ENCODE data around the gene TMEM233. TPM values are rescaled to one million over a fixed set of nuclear protein-coding genes. Genes with fewer than 3 reads are reported as not detected.

TMEM233 gene
- total and polyA plus RNA-seq, 10 of the 15 experiments (the other 5 are each of a cell fraction or from before 2014, with no cell fraction given): not detected

DNA sequence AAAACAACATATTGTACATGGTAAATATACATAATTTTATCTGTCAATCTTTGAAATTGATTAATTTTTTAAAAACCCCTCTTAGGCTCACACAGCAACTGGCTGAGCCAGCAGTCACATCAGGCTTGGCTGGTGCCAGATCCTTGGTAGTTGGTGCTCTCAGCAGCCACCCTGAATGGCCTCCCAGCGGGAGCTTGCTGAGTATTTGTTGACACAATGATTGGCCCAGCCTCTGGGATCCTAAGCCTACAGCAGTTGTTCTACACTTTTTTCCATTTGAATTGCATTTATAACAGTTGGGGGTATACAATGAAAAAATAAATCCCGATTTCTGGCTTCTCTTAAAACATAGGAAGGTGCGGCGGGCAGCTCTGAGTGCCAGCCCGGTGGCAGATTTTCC is 85.5 kb downstream of the TMEM233 start (continued):
- TF ChIP-seq, protein P1, sequence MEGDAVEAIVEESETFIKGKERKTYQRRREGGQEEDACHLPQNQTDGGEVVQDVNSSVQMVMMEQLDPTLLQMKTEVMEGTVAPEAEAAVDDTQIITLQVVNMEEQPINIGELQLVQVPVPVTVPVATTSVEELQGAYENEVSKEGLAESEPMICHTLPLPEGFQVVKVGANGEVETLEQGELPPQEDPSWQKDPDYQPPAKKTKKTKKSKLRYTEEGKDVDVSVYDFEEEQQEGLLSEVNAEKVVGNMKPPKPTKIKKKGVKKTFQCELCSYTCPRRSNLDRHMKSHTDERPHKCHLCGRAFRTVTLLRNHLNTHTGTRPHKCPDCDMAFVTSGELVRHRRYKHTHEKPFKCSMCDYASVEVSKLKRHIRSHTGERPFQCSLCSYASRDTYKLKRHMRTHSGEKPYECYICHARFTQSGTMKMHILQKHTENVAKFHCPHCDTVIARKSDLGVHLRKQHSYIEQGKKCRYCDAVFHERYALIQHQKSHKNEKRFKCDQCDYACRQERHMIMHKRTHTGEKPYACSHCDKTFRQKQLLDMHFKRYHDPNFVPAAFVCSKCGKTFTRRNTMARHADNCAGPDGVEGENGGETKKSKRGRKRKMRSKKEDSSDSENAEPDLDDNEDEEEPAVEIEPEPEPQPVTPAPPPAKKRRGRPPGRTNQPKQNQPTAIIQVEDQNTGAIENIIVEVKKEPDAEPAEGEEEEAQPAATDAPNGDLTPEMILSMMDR (IDR thresholded peaks at IDR 0.05 in 2 of 3, conservative IDR thresholded peaks at IDR 0.05 in 1 of 3; ENCODE audit: control insufficient read depth in 2 of 3, extremely low read depth in 1 of 3, insufficient read depth in 1 of 3, low read depth in 3 of 3, low read length in 3 of 3): no peak
- TF ChIP-seq, protein P2, sequence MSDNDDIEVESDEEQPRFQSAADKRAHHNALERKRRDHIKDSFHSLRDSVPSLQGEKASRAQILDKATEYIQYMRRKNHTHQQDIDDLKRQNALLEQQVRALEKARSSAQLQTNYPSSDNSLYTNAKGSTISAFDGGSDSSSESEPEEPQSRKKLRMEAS (IDR thresholded peaks at IDR 0.05; ENCODE audit: low read depth, low read length): no peak
- no peak for TF ChIP-seq RAD51 (IDR thresholded peaks at IDR 0.05)
- TF ChIP-seq SMAD5 (IDR thresholded peaks at IDR 0.05; ENCODE audit: low read depth): no peak

DNA sequence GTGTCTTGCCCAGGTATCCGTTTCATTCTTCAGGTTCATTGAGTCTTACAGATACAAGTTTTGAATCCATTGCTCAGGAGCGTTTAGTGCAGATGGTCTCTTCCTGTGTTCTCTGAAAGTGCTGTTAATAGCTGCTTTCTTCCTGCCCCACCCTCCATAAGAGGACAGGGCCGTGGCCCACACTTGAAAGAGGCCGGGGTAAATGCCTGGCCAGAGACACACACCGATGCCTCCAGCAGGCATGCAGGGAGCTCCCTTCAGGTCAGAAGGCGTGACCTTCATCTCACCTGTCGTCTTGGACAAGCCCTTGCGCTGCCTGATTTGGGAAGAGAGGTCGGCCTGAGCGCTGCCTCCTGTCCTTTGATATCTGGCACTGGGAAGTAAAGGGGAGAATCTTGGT is 85.9 kb downstream of the TMEM233 start:
- Histone ChIP-seq H3K4me1 (ENCODE audit: control insufficient read depth, insufficient read depth, low read length) (peaks cover 20% of the 10 kb centered on the region), H3K79me2 (ENCODE audit: control insufficient read depth, insufficient read depth, low read length) (no peaks in the 10 kb centered on the region), H3K36me3 (ENCODE audit: control insufficient read depth in 2 of 2, insufficient read depth in 2 of 2, low read length in 1 of 2) (peaks cover 30 to 32% of the 10 kb centered on the region in 2 experiments), H3K4me3 (no peak overlapping the region), H3K9me3 (replicated peaks; ENCODE audit: control insufficient read depth, insufficient read depth, low read length) (no peaks in the 10 kb centered on the region), H3K4me2 (ENCODE audit: control insufficient read depth, insufficient read depth) (no peak overlapping the region), H3K9ac (ENCODE audit: control insufficient read depth, insufficient read depth, low read length) (no peak overlapping the region), H4K20me1 (ENCODE audit: control insufficient read depth, insufficient read depth) (no peaks in the 10 kb centered on the region), H2AFZ (ENCODE audit: control insufficient read depth, low read depth, low read length) (no peak overlapping the region), H3K27me3 (replicated peaks in 1 of 2; ENCODE audit: control insufficient read depth in 2 of 2, insufficient read depth in 2 of 2, low read length in 1 of 2) (no peaks in the 10 kb centered on the region), H3K27ac (ENCODE audit: control insufficient read depth, insufficient read depth) (no peak overlapping the region)
- ChIA-PET CTCF (interaction anchor here (1.7 to 8.6 kb wide), 2 partner anchors 9 to 101 kb away, joined by 7 to 91 read pairs; partner anchors contain the start of gene PRKAB1), RAD21 (ENCODE audit: unreplicated experiment) (interaction anchor here (5.0 kb wide), 1 partner anchor 10 kb away, joined by 41 read pairs; the partner anchor contains the start of gene PRKAB1), POLR2A (interaction anchor here (3.9 kb wide), 1 partner anchor 10 kb away, joined by 54 read pairs; the partner anchor contains the start of gene PRKAB1), SMC1A (ENCODE audit: uncharacterized antibody, unreplicated experiment) (interaction anchor here (5.7 kb wide), 1 partner anchor 9 kb away, joined by 83 read pairs; the partner anchor contains the start of gene PRKAB1)
- intact Hi-C loops (cut with micrococcal nuclease; ENCODE audit: unreplicated experiment) (no loop called here), in situ Hi-C loops (cut with MboI) (no loop called here)
- 42% methylated on average over 10 of the region's 10 CpGs for WGBS (ENCODE audit: insufficient coverage, insufficient replicate concordance, low lambda C conversion rate, missing lambda C conversion rate)
- TF ChIP-seq, protein P3, sequence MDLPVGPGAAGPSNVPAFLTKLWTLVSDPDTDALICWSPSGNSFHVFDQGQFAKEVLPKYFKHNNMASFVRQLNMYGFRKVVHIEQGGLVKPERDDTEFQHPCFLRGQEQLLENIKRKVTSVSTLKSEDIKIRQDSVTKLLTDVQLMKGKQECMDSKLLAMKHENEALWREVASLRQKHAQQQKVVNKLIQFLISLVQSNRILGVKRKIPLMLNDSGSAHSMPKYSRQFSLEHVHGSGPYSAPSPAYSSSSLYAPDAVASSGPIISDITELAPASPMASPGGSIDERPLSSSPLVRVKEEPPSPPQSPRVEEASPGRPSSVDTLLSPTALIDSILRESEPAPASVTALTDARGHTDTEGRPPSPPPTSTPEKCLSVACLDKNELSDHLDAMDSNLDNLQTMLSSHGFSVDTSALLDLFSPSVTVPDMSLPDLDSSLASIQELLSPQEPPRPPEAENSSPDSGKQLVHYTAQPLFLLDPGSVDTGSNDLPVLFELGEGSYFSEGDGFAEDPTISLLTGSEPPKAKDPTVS (IDR thresholded peaks at IDR 0.05; ENCODE audit: low read depth, low read length): no peak
- TF ChIP-seq, protein P4, sequence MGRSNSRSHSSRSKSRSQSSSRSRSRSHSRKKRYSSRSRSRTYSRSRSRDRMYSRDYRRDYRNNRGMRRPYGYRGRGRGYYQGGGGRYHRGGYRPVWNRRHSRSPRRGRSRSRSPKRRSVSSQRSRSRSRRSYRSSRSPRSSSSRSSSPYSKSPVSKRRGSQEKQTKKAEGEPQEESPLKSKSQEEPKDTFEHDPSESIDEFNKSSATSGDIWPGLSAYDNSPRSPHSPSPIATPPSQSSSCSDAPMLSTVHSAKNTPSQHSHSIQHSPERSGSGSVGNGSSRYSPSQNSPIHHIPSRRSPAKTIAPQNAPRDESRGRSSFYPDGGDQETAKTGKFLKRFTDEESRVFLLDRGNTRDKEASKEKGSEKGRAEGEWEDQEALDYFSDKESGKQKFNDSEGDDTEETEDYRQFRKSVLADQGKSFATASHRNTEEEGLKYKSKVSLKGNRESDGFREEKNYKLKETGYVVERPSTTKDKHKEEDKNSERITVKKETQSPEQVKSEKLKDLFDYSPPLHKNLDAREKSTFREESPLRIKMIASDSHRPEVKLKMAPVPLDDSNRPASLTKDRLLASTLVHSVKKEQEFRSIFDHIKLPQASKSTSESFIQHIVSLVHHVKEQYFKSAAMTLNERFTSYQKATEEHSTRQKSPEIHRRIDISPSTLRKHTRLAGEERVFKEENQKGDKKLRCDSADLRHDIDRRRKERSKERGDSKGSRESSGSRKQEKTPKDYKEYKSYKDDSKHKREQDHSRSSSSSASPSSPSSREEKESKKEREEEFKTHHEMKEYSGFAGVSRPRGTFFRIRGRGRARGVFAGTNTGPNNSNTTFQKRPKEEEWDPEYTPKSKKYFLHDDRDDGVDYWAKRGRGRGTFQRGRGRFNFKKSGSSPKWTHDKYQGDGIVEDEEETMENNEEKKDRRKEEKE (IDR thresholded peaks at IDR 0.05): no peak
- TF ChIP-seq ZNF24 (IDR thresholded peaks at IDR 0.05) (no peak), FOXM1 (IDR thresholded peaks at IDR 0.05; ENCODE audit: low read depth, low read length) (no peak), POU2F2 (IDR thresholded peaks at IDR 0.05; ENCODE audit: borderline replicate concordance, low read depth, low read length) (no peak), CEBPB (IDR thresholded peaks at IDR 0.05; ENCODE audit: borderline replicate concordance in 1 of 2, low read depth in 2 of 2, low read length in 2 of 2) (no peak), FOS (IDR thresholded peaks at IDR 0.05; ENCODE audit: borderline replicate concordance, extremely low read depth, insufficient read length) (no peak), TCF7 (IDR thresholded peaks at IDR 0.05; ENCODE audit: borderline replicate concordance) (no peak)
- DNase-seq (ENCODE audit: low read depth, low spot score): no peak
- no TSS peak for BruUV-seq (replicated peaks)
- ATAC-seq: no peak
- no peak for FAIRE-seq

Data from GM12878 (cell line).